NB4 (cell line): ENCODE data around the gene SFXN1.

Experiments used
- POLR2A ChIP-seq: IDR thresholded peaks from 2 replicates; pipeline ENCODE4 v1.6.1; 2011; ENCODE audit warnings: mild to moderate bottlenecking; ENCODE audit not compliant: insufficient read length; ENCODE audit errors: extremely low read depth
- TF ChIP-seq, protein P1 (sequence below): IDR thresholded peaks from one replicate; pipeline ENCODE4 v1.5.1; 2012; ENCODE audit warnings: low read depth, low read length

GRCh38 chr5:175479125-175479881 lies 943 bp downstream of the SFXN1 start:
- TF ChIP-seq POLR2A, result no peak
- TF ChIP-seq, protein P1, sequence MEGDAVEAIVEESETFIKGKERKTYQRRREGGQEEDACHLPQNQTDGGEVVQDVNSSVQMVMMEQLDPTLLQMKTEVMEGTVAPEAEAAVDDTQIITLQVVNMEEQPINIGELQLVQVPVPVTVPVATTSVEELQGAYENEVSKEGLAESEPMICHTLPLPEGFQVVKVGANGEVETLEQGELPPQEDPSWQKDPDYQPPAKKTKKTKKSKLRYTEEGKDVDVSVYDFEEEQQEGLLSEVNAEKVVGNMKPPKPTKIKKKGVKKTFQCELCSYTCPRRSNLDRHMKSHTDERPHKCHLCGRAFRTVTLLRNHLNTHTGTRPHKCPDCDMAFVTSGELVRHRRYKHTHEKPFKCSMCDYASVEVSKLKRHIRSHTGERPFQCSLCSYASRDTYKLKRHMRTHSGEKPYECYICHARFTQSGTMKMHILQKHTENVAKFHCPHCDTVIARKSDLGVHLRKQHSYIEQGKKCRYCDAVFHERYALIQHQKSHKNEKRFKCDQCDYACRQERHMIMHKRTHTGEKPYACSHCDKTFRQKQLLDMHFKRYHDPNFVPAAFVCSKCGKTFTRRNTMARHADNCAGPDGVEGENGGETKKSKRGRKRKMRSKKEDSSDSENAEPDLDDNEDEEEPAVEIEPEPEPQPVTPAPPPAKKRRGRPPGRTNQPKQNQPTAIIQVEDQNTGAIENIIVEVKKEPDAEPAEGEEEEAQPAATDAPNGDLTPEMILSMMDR, result no peak
